ENCODE measurements around the gene TRIM47. TPM values are rescaled to one million over a fixed set of nuclear protein-coding genes. Genes with fewer than 3 reads are reported as not detected.

Gene TRIM47
- polyA plus RNA-seq (ENCODE audit: insufficient read length in 4 of 4) = 10 to 100 TPM in 1 of 4 donors, 1 to 10 TPM in 3; 6.4 to 10.1 (median 7.9) TPM

- DNase-seq (ENCODE audit: low read depth in 4 of 4, low spot score in 3 of 4) = no peak
Measured at GRCh38 chr17:75878174-75878998, at the start of gene TRIM47. Gene TRIM47 (minus strand): TSS chr17:75878581. CDS start chr17:75878548, 33 bp downstream.

- no peak for DNase-seq (ENCODE audit: low read depth in 4 of 4, low spot score in 3 of 4)
Measured at GRCh38 chr17:75927286-75927922, 49.0 kb upstream of the TRIM47 start.

- no peak for DNase-seq (ENCODE audit: low read depth in 4 of 4, low spot score in 3 of 4)
Measured at GRCh38 chr17:75926456-75926855, 48.1 kb upstream of the TRIM47 start.

- no peak for DNase-seq (ENCODE audit: low read depth in 4 of 4, low spot score in 3 of 4)
Measured at GRCh38 chr17:75925912-75926311, 47.5 kb upstream of the TRIM47 start.

GRCh38 chr17:75925103-75925502 is 46.7 kb upstream of the TRIM47 start:
- DNase-seq (ENCODE audit: low read depth in 4 of 4, low spot score in 3 of 4) = no peak

- DNase-seq (ENCODE audit: low read depth in 4 of 4, low spot score in 3 of 4) = no peak
Measured at GRCh38 chr17:75922963-75923874, 44.8 kb upstream of the TRIM47 start.

GRCh38 chr17:75922173-75922961 is 44.0 kb upstream of the TRIM47 start:
- DNase-seq (ENCODE audit: low read depth in 4 of 4, low spot score in 3 of 4) = no peak

GRCh38 chr17:75921596-75921995 is 43.2 kb upstream of the TRIM47 start:
- DNase-seq (ENCODE audit: low read depth in 4 of 4, low spot score in 3 of 4) = no peak

GRCh38 chr17:75920045-75920560 is 41.7 kb upstream of the TRIM47 start:
- DNase-seq (ENCODE audit: low read depth in 4 of 4, low spot score in 3 of 4) = no peak

GRCh38 chr17:75919611-75920010 is 41.2 kb upstream of the TRIM47 start:
- no peak for DNase-seq (ENCODE audit: low read depth in 4 of 4, low spot score in 3 of 4)

- DNase-seq (ENCODE audit: low read depth in 4 of 4, low spot score in 3 of 4) = no peak
Measured at GRCh38 chr17:75917917-75918445, 39.6 kb upstream of the TRIM47 start.

- DNase-seq (ENCODE audit: low read depth in 4 of 4, low spot score in 3 of 4) = no peak
Measured at GRCh38 chr17:75917141-75917916, 38.9 kb upstream of the TRIM47 start.

GRCh38 chr17:75915268-75915667 is 36.9 kb upstream of the TRIM47 start:
- no peak for DNase-seq (ENCODE audit: low read depth in 4 of 4, low spot score in 3 of 4)

- DNase-seq (ENCODE audit: low read depth in 4 of 4, low spot score in 3 of 4) = no peak
Measured at GRCh38 chr17:75914643-75915267, 36.4 kb upstream of the TRIM47 start.

GRCh38 chr17:75913537-75914210 is 35.3 kb upstream of the TRIM47 start:
- no peak for DNase-seq (ENCODE audit: low read depth in 4 of 4, low spot score in 3 of 4)

- no peak for DNase-seq (ENCODE audit: low read depth in 4 of 4, low spot score in 3 of 4)
Measured at GRCh38 chr17:75910699-75911098, 32.3 kb upstream of the TRIM47 start.

- no peak for DNase-seq (ENCODE audit: low read depth in 4 of 4, low spot score in 3 of 4)
Measured at GRCh38 chr17:75909812-75910274, 31.5 kb upstream of the TRIM47 start.
